Activated CD4-positive, CD25-positive, alpha-beta regulatory T cell treated with anti-CD3 and anti-CD28 coated beads, Interleukin-2, amount 50 U/mL, for 16 hours (primary cell): ENCODE results near the gene ENOX2.
"Not testable (repeated sequence)": the region's sequence is repeated elsewhere in the genome, so short reads cannot be mapped to it uniquely, and the experiment has no call there.

ENCODE experiments used
- DNase-seq: peaks from one replicate; pipeline ENCODE4 v3.0.0-alpha.2; 2020; ENCODE audit warnings: low read depth, low spot score

Gene ENOX2, protein sequence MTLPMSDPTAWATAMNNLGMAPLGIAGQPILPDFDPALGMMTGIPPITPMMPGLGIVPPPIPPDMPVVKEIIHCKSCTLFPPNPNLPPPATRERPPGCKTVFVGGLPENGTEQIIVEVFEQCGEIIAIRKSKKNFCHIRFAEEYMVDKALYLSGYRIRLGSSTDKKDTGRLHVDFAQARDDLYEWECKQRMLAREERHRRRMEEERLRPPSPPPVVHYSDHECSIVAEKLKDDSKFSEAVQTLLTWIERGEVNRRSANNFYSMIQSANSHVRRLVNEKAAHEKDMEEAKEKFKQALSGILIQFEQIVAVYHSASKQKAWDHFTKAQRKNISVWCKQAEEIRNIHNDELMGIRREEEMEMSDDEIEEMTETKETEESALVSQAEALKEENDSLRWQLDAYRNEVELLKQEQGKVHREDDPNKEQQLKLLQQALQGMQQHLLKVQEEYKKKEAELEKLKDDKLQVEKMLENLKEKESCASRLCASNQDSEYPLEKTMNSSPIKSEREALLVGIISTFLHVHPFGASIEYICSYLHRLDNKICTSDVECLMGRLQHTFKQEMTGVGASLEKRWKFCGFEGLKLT

GRCh38 chrX:130902783-130903613 is at the start of gene ENOX2:
Gene ENOX2 (minus strand): TSS chrX:130903209. CDS start chrX:130703216, 199,993 bp downstream.
- peak; percentile 69 for DNase-seq

DNA sequence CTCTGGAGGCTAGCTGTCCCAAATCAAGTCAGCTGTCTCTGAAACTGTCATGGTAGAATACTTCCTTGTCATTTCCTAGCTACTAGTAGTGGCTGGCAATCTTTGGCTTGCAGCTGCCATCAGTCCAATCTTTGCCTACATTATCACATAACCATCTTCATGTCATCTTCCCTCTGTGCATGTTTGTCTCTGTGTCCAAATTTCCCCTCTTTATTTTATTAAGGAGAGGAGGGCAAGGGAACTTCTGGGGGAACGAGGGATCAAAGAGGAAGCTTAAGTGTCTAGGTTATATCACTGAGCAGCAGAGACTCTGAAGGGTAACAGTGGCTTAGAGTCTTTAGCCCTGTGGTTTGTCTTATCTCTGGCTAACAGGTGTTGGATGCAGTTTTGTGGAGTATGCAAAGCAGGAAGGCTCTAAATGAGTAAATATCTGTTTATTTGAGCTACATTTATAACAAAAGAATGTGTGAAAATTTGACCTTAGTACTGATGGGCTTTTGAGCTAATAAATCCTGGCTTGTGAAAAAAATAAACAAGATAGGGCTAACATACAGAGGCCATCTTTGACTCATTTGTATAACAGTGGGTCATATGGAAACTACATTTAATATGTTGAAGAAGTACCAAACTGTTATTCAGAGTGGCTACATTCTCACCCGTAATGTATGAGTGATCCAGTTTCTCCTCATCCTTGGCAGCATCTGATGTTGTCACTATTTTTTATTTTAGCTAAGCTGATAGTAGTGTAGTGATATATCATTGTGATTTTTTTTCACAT is 49.4 kb upstream of the ENOX2 start:
- DNase-seq, result no peak

GRCh38 chrX:130944230-130944629 is 41.2 kb upstream of the ENOX2 start:
- DNase-seq, result no peak

GRCh38 chrX:130937101-130937500 is 34.1 kb upstream of the ENOX2 start:
- DNase-seq, result no peak

DNA sequence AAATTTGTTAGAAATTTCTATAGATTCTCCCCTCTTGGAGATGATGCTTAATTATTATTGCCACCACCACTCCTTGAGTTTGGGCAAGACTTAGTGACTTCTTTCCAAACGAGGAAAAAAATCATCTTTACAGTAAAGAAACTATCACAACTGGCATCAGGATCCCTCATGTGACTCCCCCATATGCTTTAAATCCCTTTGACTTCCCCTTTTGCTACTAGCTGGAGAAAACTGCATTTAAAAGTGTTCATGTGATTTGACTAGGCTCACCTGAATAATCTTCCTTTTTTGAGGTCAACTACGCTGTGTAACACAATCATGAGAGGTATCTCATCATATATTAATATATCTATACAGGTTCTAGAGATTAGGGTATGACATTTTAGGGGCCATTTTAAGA is 30.3 kb upstream of the ENOX2 start:
- no peak for DNase-seq

GRCh38 chrX:130920405-130920804 is 17.4 kb upstream of the ENOX2 start:
- not testable (repeated sequence) for DNase-seq

DNA sequence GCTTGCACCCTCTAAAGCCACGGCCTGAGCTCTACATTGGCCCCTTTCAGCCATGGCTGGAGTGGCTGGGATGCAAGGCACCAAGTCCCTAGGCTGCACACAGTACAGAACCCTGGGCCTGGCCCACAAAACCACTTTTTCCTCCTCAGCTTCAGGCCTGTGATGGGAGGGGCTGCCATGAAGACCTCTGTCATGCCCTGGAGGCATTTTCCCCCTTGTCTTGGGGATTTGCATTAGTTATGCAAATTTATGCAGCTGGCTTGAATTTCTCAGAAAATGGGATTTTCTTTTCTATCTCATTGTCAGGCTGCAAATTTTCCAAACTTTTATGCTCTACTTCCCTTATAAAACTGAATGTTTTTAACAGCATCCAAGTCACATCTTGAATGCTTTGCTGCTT is 16.7 kb upstream of the ENOX2 start:
- not testable (repeated sequence) for DNase-seq

- not testable (repeated sequence) for DNase-seq
These were observed 15.5 kb upstream of the ENOX2 start for GRCh38 chrX:130918498-130918897.

- no peak for DNase-seq
These were observed 13.8 kb upstream of the ENOX2 start for GRCh38 chrX:130916636-130917422.

DNA sequence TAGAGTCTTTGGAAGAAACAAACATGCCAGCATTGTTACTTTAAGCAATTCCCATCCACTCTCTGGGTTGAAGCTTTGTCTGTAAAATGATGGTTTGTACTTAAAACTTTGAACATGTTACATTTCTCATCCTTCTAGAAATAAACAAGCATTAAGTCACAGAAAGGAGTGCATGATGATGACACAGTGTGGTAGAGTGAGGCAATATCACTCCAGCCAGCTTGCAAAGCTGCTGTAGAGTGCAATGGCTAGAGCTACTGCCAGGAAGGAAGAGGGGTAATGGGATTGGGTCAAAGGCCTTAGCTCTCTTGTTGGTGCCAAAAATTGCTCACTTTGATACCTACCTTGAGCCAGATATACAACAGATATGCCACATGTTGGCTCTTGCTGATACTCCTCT is 12.3 kb upstream of the ENOX2 start:
- DNase-seq, result no peak

GRCh38 chrX:130909469-130910136 is 6.6 kb upstream of the ENOX2 start:
- DNase-seq, result no peak

GRCh38 chrX:130906776-130907175 is 3.8 kb upstream of the ENOX2 start:
- DNase-seq, result no peak

- DNase-seq, result no peak
These were observed 595 bp downstream of the ENOX2 start for GRCh38 chrX:130902446-130902782.

DNA sequence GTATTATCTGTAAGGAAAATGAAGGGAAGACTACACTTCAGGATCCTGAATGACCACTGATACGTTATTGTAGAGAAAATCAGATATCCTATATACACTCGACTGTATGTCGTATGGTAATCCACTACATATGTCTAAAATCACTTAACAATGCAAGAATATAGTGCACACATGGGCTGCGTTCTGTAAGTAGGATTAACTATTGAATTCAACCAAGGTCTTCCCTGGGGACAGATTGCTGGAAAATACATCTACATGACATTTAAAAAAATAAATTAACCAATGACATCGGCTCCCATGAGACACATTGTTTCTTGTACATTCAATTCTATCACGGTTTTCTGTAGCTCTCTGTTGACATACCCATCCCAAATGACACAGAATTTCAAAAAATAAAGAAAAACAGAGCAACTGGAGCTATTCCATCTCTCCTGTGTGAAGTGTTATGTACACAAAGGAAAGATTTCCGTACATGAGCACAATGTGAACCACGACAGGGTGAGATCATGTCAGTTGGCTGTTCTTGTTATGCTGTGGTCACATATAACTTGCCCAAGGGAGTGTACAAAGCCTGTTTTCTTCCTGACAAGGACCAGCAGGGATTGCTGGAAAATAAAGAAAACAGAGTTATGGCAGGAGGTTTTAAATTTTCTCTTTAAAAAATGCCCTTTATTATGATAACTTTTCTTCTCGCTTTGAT is 6.1 kb downstream of the ENOX2 start:
- no peak for DNase-seq

DNA sequence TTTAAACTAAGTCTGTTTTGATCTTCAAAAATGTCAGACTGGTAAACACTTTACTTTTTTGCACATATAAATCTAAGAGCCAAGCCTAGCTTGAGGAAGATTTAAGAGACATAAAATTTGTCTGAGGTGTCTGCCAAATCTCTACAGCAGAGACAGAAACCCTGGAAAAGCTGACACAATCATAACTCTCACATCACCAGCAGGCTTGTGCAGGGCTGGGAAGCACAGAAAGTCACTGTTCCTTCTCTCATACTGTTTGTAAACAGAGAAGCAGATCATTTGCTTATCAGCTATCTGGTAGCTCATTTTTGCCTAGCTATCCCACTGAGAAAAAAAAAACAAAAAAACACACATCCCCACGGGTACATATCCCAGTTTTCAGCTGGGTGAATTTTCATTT is 7.0 kb downstream of the ENOX2 start:
- no peak for DNase-seq

GRCh38 chrX:130895299-130895698 is 7.7 kb downstream of the ENOX2 start:
- no peak for DNase-seq

DNA sequence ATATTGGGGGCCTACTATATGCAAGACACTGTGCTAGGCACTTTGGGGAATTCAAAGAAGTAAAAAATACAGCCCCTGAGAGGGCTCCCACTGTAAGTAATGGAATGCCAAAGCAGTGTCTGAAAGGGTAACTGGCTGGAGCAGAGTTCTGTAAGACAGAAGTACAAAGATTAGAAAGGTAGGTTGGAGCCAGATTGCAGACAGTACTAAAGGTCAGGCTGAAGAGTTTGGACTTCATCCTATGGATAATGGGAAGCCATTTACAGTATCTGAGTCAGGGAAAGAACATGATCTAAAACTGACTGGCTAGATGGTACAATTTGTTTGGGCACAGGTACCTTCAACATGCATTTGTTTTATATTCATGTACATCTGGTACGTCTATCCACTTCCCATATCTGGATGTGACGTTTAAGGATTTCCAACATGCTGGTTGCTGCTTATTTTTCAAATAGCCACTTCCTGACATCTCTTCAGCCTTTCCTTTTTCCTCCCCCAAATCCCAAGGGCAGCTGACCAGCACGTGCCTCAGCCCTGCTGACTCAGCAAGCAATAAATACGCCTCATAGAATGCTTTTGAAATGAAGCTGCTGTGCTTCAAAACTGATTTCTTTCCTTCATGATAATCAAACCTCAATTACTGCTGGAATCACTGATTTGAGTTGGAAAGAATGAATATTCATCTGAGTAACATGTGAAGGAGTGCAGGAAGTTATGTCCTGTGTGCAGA is 9.5 kb downstream of the ENOX2 start:
- no peak for DNase-seq

DNA sequence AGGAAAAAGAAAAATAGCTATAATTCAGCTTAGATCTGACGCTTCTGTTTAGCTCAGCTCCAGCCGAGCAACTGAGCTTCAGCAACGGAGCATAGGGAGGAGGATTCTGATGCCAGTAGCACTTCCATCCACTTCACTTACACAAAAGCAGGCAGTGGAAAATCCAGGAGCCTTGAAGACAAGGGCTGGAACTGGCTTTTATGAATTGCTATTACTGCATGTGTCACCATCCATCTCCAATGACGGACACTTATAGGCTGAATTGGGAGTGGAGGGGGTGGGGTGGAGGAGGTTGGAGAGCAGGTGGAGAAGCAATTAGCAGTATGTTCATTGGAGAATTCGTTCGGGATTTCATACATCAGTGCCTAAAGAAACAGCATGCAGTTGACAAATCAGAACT is 15.6 kb downstream of the ENOX2 start:
- no peak for DNase-seq

DNA sequence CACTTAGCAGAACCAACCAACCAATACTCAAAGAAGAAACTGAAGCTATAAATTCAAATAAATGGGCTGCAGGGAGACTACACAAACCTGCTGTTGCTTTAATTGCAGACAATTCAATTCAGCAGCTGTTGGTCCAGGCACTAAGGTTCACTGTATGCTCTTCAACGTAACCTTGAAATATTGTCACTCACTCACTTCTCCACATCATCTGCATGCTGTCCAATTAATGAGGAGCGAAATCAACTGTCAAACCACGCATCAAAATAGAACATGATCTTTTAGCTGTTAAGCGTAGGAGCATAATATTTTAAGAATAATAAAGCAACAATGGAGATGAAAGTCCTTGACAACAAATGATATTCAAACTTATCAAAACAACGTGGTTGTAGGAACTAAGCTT is 17.0 kb downstream of the ENOX2 start:
- no peak for DNase-seq
